Inflammatory macrophage (primary cell): ENCODE data around the gene SYDE2.
A peak's percentile ranks its signal among the peaks of the same experiment; 100 is the strongest.
"Not testable (repeated sequence)": the region's sequence is repeated elsewhere in the genome, so short reads cannot be mapped to it uniquely, and the experiment has no call there.

Source experiments
- DNase-seq, 2 donors: peaks; one replicate each; pipeline ENCODE4 v3.0.0-alpha.2; 2020 to 2022

The SYDE2 gene

GRCh38 chr1:85166351-85166750 is 34.5 kb downstream of the SYDE2 start:
- DNase-seq, result no peak

- DNase-seq, result no peak
Observed at GRCh38 chr1:85158910-85159309, 41.9 kb downstream of the SYDE2 start.

DNA sequence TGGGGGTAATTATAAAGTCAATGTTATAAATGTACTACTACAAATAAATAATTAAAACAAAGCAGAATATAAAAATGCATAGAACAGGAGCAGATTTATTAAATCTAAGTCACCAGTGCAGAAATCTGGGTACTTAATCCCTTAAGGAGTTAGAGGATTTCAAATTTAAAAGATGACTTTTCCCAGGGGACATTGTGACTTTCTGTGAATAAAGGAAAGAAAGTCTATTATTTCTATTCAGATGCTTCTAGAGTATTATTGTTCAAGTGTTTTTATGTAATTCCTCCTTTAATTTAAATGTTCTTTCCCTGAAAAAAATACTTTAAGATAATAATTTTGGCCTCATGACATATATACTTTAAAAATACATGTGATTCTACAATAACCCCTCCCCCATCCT is 43.4 kb downstream of the SYDE2 start:
- DNase-seq, result no peak

DNA sequence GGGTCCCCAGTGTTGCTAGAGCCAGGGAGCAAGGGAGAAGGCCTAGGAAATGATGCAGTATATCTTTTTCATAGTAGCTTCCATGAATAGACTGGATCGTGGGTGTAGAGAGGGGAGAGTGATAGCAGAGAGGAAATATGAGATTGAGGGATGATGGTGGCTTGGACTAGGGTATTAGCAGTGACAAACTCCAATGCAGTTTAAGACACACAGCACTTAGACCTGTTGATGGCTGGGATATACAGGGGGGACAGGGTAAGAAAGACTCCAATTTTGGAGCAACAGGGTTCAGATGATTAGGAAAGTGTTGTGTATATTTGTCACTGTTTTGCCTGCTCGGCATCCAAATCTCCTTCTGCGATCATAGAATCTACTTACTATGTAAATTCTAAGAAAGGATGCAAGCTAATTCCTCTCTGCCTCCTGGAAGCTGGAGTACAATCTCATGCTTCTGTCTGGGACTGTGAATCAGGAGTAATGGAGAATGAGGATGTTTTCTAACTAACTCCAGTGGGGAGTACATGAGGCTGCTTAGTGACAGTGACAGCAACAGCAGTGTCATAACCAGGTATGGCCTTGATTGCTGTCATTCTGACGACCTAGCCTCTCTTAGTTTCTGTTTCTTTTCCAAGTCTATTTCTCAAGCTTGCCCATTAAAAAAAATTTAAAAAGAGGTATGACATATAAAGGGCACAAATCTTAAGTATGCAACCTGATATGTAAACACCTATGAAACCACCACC is 47.5 kb downstream of the SYDE2 start:
- no peak for DNase-seq

- no peak for DNase-seq
Observed at GRCh38 chr1:85151446-85151845, 49.4 kb downstream of the SYDE2 start.

DNA sequence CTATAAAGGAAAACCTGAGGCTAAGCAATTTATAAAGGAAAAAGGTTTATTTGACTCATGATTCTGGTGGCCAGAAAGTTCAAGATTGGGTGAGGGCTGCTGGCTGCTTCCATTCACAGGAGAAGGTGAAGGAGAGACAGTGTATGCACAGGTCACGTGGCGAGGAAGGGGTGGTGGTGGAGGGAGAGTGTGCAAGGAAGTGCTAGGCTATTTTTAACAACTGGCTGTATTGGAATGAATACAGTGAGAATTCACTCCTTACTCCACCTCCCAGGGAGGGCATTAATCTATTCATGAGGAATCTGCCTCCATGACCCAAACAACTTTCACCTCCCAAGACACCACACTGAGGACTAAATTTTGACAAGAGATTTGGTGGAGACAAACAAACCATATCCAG is 51.0 kb downstream of the SYDE2 start:
- DNase-seq, result no peak

- no peak for DNase-seq
Observed at GRCh38 chr1:85148524-85149250, 52.1 kb downstream of the SYDE2 start.

- DNase-seq, result no peak
Observed at GRCh38 chr1:85146972-85147359, 53.9 kb downstream of the SYDE2 start.

DNA sequence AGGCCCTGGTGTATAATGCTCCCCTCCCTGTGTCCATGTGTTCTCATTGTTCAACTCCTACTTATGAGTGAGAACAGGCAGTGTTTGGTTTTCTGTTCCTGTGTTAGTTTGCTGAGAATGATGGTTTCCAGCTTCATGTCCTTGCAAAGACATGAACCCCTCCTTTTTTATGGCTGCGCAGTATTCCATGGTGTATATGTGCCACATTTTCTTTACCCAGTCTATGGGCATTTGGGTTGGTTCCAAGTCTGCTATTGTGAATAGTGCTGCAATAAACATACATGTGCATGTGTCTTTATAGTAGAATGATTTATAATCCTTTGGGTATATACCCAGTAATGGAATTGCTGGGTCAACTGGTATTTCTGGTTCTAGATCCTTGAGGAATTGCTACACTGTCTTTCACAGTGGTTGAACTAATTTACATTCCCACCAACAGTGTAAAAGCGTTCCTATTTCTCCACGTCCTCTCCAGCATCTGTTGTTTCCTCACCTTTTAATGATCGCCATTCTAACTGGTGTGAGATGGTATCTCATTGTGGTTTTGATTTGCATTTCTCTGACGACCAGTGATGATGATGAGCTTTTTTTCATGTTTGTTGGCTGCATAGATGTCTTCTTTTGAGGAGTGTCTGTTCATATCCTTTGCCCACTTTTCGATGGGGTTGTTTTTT is 54.4 kb downstream of the SYDE2 start:
- DNase-seq, result not testable (repeated sequence)

DNA sequence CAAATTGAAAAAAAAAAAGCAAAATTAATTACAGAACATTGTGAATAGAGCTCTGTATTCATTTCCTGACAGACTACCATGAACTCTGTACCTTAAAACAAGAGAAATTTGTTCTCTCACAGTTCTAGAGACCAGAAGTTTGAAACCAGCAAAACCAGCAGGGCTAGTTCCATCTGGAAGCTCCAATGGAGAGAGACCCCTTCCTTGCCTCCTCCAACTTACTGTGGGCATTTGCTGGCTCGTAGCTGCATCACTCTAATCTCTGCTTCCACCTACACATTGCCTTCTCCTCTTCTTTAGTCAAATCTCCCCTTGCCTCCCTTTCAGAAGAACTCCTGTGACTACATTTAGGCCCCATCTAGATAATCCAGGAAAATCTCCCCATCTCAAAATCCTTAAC is 56.5 kb downstream of the SYDE2 start:
- no peak for DNase-seq

- no peak for DNase-seq
Observed at GRCh38 chr1:85142753-85143152, 58.1 kb downstream of the SYDE2 start.

GRCh38 chr1:85138439-85138838 is 62.4 kb downstream of the SYDE2 start:
- DNase-seq, result not testable (repeated sequence)

DNA sequence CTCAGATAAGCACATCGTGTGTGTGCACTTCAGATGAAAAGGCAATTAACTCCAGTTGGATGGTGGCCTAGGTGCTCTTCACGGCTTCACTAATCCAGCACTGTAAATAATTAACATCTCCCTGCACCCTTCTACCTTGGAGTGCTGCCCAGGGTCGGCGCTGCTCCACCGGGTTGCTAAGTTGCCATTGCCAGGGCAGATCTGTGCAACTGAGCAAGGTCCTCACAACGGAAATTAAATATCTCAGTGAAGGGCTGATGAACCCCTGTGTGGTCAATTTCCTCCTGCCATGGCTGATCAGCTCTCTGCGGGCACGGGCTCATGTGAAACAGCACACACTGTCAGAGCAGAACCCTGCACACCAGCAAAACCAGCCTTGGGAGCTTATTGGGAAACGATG is 63.2 kb downstream of the SYDE2 start:
- DNase-seq, result no peak

GRCh38 chr1:85135392-85135798 is 65.4 kb downstream of the SYDE2 start:
- DNase-seq, result no peak

DNA sequence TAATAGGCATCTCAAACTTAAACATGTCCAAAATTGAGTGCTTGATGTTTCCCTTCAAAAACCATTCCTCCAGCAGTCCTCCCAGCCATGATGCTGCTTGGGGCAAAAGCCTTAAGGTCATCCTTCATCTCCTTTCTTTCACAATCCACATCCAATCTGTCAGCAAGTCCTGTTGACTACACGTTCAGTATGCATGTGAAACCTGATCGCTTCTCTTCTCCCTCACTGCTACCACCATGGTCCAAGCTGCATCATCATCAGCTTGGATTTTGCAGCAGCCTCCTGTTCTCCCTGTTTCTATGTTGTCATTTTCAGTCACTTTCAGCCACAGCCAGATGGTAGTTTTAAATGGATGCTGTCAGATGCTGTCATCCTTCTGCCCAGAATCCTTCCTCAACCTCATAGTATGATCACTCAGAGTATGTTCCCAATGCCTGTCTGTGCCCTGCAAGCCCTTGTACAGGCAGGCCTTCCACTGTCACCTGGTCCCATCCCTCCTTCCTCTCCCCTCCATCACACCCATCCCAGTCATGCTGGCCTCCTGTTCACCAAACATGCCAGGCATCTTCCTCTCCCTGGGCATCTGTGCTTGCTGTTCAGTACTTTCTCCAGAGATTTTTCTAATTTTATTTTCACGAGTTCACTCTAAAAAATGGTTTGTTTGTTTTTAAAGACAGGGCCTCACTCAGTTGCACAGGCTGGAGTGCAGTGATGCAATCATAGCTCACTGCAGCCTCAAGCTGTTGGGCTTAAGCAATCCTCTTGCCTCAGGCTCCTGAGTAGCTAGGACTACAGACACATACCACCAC is 66.0 kb downstream of the SYDE2 start:
- peak in 1 of 2 donors; percentile 42 for DNase-seq

DNA sequence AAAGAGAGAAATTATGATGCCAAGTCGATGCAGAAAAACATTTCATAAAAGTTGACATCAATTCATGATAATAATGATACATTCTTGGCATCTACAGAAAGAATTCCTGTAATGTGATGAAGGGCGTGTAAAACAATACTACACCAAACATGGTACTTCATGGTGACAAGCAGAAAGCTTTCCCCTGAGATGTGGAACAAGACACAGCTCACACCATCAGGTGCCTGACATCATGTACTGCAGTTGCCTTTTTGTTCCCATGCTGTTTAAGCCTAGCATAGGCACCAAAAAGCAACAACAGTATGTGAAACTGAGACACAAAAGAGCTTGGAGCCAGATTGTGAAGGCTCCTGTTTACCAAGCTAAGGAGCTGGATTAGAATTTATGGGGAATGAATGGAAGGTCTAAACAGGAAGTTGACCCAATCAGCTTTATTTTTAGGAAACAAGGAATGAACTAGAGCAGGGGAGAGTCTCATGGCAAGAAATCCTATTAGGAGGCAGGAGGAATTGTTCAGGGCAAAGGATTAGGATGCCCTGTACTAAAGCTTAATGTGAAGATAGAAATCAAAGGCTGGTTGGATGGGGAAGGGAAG is 67.2 kb downstream of the SYDE2 start:
- DNase-seq, result no peak

- peak; percentile 54 to 64 for DNase-seq
Observed at GRCh38 chr1:85132078-85132720, 68.6 kb downstream of the SYDE2 start.

DNA sequence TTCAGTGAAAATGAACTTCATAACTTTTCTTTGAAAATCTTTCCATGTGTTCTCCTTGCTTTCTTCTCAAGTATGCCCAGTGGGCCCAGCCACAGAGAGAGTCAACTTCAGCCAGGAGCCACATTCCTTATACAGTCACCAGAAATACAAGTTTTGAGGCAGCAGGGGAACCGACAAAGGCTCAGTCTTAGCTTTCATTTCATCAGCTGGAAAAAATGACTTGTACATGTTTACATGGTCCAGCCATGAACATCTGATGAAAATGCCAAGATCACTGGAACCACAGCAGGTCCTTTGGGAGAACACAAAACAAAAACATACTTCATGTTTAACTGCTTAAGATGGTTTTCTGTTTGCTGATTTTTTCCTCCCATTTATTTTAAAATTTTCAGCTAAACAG is 72.5 kb downstream of the SYDE2 start:
- no peak for DNase-seq

DNA sequence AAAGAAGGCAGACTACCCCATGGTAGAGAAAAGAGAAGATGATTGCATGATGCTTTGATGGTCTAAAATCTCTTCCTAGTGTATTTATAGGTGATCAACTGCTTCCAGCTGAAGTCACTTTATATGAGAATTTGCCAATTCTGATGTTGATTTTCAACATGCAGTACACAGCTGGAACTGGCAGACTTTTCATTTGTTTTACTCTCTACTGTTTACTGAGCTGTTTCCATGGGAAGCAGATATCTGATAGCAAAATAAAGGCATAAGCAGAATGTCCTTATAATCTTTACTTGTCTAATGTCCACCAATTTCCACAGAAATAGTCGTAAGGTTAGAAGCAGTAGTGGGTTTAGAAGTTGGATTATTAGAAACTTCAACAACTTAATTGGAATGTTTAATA is 74.9 kb downstream of the SYDE2 start:
- DNase-seq, result no peak

DNA sequence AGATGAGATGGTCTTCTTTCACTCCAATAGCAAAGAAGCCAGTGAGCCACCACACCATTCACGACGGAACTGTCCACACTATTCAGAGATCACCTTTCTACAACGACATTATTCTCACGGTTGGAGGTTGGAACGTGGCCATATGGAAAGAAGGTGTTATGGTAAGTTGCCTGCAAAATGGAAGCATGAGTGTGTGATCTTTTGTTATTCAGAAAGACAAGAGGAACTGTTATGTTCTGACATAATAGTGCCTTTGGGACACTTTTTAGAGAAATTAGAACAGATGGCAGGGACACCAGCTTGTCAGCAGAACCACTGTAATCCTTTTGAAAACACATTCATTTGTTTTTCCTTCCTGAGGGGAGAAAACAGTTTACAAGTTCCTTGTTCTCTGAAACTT is 76.7 kb downstream of the SYDE2 start:
- no peak for DNase-seq

GRCh38 chr1:85122169-85122568 is 78.6 kb downstream of the SYDE2 start:
- no peak for DNase-seq

DNA sequence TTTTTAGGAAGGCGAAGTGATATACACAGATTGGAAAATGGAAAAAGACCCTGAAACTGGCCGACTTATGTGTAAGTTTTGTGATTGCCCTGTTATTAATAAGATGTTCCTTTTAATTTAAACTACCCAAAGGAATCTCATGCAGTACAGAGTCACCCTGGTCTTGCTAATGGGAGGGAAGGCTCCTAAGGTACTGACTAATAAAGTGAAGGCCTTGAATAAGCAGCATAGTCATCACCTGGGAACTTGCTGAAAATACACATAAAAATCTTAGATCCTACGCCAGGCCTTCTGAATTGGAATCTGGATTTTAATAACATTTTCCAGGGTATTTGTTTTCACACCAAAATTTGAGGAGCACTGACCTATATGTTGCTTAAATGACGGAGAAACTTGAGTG is 79.1 kb downstream of the SYDE2 start:
- no peak for DNase-seq
